ENCODE results near the gene ZNF385C.

DNA sequence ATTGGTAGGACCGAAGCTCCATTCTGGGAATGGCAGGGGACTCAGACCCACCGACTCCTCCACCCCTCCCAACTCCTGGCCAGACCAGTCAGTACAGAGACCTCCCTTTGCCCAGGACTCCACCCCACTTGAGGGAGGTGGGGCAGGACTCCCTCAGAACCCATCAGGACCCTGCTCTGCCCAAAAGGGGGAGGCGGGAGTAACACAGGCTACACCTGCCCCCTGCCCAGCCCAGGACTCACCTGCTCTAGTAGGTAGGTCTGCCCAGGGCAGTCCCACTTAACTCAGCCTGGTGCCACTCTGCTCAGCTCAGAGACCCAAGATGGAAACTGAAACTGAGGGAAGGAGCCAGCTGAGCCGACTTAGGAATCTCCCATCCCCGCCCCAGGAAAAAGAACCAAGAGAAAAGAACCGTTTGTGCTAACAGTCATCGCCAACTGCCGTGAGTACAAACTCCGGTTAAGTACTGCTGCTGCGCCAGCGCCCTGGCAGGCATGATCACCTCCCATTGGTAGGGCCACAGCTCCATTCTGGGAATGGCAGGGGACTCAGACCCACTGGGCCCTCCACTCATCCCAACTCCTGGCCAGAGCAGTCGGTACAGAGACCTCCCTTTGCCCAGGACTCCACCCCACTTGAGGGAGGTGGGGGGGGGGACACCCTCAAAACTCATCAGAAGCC, 13.7 kb upstream of the ZNF385C start:
- TF ChIP-seq EZH2 (IDR thresholded peaks at IDR 0.05) = no peak
- TF ChIP-seq POLR2AphosphoS5 (IDR thresholded peaks at IDR 0.05; ENCODE audit: borderline replicate concordance, low read depth, low read length) = no peak
- no peak for TF ChIP-seq FOXP2 (optimal IDR thresholded peaks at IDR 0.05; ENCODE audit: control extremely low read depth, extremely low read length, insufficient read depth)
